ENCODE data around the gene SMAD4.

DNA sequence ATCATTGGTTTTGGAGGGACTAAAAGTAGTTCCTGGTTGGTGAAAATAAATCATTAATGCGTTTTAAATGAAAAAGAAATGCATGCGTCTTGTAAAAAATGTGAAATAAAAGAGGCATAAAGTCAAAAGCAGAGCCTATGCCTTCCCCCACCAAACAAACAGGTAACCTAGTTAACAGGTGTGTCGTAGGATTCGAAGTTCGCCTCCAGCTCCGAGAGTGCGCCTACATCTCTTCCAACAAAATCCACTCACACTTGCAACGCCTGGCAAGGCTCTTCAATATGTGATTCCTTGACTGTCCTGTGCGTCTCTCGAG lies 677 bp upstream of the SMAD4 start:
- TF ChIP-seq, protein P1, sequence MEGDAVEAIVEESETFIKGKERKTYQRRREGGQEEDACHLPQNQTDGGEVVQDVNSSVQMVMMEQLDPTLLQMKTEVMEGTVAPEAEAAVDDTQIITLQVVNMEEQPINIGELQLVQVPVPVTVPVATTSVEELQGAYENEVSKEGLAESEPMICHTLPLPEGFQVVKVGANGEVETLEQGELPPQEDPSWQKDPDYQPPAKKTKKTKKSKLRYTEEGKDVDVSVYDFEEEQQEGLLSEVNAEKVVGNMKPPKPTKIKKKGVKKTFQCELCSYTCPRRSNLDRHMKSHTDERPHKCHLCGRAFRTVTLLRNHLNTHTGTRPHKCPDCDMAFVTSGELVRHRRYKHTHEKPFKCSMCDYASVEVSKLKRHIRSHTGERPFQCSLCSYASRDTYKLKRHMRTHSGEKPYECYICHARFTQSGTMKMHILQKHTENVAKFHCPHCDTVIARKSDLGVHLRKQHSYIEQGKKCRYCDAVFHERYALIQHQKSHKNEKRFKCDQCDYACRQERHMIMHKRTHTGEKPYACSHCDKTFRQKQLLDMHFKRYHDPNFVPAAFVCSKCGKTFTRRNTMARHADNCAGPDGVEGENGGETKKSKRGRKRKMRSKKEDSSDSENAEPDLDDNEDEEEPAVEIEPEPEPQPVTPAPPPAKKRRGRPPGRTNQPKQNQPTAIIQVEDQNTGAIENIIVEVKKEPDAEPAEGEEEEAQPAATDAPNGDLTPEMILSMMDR (IDR thresholded peaks at IDR 0.05; ENCODE audit: low read depth, low read length, missing input control): no peak
- no peak for TF ChIP-seq NR2F2 (IDR thresholded peaks at IDR 0.05)
- TF ChIP-seq, protein P2, sequence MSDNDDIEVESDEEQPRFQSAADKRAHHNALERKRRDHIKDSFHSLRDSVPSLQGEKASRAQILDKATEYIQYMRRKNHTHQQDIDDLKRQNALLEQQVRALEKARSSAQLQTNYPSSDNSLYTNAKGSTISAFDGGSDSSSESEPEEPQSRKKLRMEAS (IDR thresholded peaks at IDR 0.05): no peak
- TF ChIP-seq HNF4A (conservative IDR thresholded peaks at IDR 0.05): no peak

All from liver (tissue), 3 donors.